NCI-H146 treated with DMSO at 0.1 percent for 48 hours (cell line): ENCODE results near the gene RPS25.
"Not testable (repeated sequence)": the region's sequence is repeated elsewhere in the genome, so short reads cannot be mapped to it uniquely, and the experiment has no call there.

ENCODE experiments used
- DNase-seq: peaks from one replicate; lab custom pipeline; 2025; ENCODE audit not compliant: unreplicated experiment; lab: John Stamatoyannopoulos, UW

The RPS25 gene

GRCh38 chr11:119018074-119018938 lies at the start of gene RPS25, which contains the start of gene TRAPPC4:
Gene RPS25 (minus strand): TSS chr11:119018343. CDS start chr11:119018284, 59 bp downstream.
Gene TRAPPC4 (plus strand): TSS chr11:119018766. CDS start chr11:119018796, 30 bp downstream.
- peak; percentile 90 for DNase-seq

GRCh38 chr11:119067371-119068222 lies 49.5 kb upstream of the RPS25 start, which contains the start of gene VPS11:
Gene VPS11 (plus strand): TSS chr11:119067818. CDS start chr11:119067824, 6 bp downstream.
- DNase-seq, result peak; percentile 89

- DNase-seq, result peak; percentile 6
Measured at GRCh38 chr11:119065369-119065768, 47.2 kb upstream of the RPS25 start.

GRCh38 chr11:119062779-119063178 lies 44.6 kb upstream of the RPS25 start:
- DNase-seq, result no peak

GRCh38 chr11:119061256-119061655 lies 43.1 kb upstream of the RPS25 start:
- no peak for DNase-seq

GRCh38 chr11:119059128-119059527 lies 41.0 kb upstream of the RPS25 start:
- not testable (repeated sequence) for DNase-seq

GRCh38 chr11:119057000-119057769 lies 39.0 kb upstream of the RPS25 start, which contains the start of gene HYOU1:
Gene HYOU1 (minus strand): TSS chr11:119057205. CDS start chr11:119056160, 1,045 bp downstream.
- DNase-seq, result peak; percentile 89

GRCh38 chr11:119056421-119056999 lies 38.4 kb upstream of the RPS25 start:
- peak; percentile 28 for DNase-seq

GRCh38 chr11:119055901-119056300 lies 37.8 kb upstream of the RPS25 start:
- no peak for DNase-seq

GRCh38 chr11:119054418-119054817 lies 36.3 kb upstream of the RPS25 start:
- no peak for DNase-seq

GRCh38 chr11:119052163-119052814 lies 34.1 kb upstream of the RPS25 start:
- no peak for DNase-seq

- DNase-seq, result no peak
Measured at GRCh38 chr11:119051440-119052162, 33.5 kb upstream of the RPS25 start.

GRCh38 chr11:119049081-119049480 lies 30.9 kb upstream of the RPS25 start:
- no peak for DNase-seq

- DNase-seq, result no peak
Measured at GRCh38 chr11:119048644-119049043, 30.5 kb upstream of the RPS25 start.

- no peak for DNase-seq
Measured at GRCh38 chr11:119047205-119047604, 29.1 kb upstream of the RPS25 start.

GRCh38 chr11:119046489-119046888 lies 28.3 kb upstream of the RPS25 start:
- no peak for DNase-seq

GRCh38 chr11:119044708-119045107 lies 26.6 kb upstream of the RPS25 start:
- no peak for DNase-seq

GRCh38 chr11:119042927-119043326 lies 24.8 kb upstream of the RPS25 start:
- no peak for DNase-seq

- DNase-seq, result no peak
Measured at GRCh38 chr11:119041821-119042514, 23.8 kb upstream of the RPS25 start.
